ENCODE data around the gene TSPAN9. TPM values are rescaled to one million over a fixed set of nuclear protein-coding genes. Genes with fewer than 3 reads are reported as not detected.

TSPAN9 gene
- total and polyA plus RNA-seq, 4 donors: 17.4 to 62.9 (median 34.2) TPM

DNA sequence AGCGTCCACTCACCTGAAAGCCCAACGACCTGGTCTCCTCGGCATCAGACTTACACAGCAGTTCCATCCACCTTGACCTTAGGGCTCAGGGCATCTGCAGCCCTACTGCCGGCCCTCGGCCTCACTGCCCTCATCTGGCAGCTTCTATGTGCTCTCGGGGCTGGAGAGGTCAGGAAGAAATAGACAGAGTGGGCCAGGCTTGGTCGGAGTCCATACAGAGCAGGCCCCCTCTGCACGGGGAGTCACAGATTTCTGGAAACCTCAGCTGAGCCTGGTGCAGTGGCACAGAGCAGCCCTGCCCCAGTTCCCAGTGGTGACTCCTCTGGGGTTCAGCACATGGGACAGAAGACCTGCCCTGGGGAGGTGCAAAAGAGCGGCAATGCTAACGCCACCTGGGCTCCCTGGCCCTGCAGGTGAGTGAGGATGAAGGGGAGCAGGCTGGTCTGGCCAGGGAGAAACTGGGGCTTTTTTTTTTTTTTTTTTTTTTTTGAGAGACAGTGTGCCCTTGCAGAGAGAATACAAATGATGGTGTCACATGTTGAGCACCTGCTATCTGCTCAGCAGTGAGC is 223.7 kb downstream of the TSPAN9 start (continued):
- TF ChIP-seq, protein P1, sequence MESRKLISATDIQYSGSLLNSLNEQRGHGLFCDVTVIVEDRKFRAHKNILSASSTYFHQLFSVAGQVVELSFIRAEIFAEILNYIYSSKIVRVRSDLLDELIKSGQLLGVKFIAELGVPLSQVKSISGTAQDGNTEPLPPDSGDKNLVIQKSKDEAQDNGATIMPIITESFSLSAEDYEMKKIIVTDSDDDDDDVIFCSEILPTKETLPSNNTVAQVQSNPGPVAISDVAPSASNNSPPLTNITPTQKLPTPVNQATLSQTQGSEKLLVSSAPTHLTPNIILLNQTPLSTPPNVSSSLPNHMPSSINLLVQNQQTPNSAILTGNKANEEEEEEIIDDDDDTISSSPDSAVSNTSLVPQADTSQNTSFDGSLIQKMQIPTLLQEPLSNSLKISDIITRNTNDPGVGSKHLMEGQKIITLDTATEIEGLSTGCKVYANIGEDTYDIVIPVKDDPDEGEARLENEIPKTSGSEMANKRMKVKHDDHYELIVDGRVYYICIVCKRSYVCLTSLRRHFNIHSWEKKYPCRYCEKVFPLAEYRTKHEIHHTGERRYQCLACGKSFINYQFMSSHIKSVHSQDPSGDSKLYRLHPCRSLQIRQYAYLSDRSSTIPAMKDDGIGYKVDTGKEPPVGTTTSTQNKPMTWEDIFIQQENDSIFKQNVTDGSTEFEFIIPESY (IDR thresholded peaks at IDR 0.05): no peak
- TF ChIP-seq, protein P2, sequence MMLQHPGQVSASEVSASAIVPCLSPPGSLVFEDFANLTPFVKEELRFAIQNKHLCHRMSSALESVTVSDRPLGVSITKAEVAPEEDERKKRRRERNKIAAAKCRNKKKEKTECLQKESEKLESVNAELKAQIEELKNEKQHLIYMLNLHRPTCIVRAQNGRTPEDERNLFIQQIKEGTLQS (IDR thresholded peaks at IDR 0.05): no peak

DNA sequence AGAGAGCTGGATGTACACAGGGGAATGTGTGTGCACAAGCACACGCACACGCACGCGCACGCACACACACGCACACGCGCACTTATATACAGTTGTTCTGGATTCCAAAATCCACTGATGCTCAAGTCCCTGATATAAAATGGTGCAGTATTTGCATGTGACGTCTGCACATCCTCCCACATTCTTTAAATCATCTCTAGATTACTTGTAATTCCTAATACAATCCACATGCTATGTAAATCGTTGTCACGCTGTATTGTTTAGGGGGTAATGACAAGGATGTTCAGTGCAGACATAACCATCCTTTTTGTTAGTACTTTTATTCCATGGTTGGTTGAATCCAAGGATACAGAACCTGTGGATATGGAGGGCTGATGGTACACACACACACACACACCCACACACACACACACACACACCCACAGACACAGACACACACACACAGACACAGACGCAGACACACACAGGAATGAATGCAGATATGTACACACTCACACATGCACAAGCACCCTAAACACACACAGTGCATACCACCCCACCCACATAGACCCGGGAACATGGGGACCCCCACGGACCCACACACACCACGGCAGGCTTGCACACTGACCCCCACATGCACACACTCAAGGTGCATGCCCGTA is 225.3 kb downstream of the TSPAN9 start:
- Histone ChIP-seq H3K27ac (ENCODE audit: low read depth in 1 of 2, low read length in 2 of 2) (no peak overlapping the region), H3K4me3 (ENCODE audit: low read depth in 1 of 3, low read length in 3 of 3) (no peak overlapping the region), H3K27me3 (ENCODE audit: control insufficient read depth in 4 of 4, insufficient read depth in 4 of 4, low read length in 3 of 4) (no peaks in the 10 kb centered on the region), H3K9me3 (ENCODE audit: control insufficient read depth in 4 of 4, low read length in 3 of 4) (no peaks in the 10 kb centered on the region), H3K36me3 (ENCODE audit: control insufficient read depth in 4 of 4, insufficient read depth in 3 of 4, low read depth in 1 of 4, low read length in 3 of 4) (no peaks in the 10 kb centered on the region), H3K9ac (ENCODE audit: low read depth in 1 of 2, low read length in 2 of 2) (no peak overlapping the region), H3K4me1 (ENCODE audit: control insufficient read depth in 4 of 4, insufficient read depth in 4 of 4, low read length in 3 of 4) (peaks cover 0 to 9% (median 5%) of the 10 kb centered on the region in 4 donors)
- TF ChIP-seq SP1 (IDR thresholded peaks at IDR 0.05) (no peak), RAD21 (IDR thresholded peaks at IDR 0.05) (no peak), NR2F2 (IDR thresholded peaks at IDR 0.05) (no peak), GABPA (IDR thresholded peaks at IDR 0.05 in 1 of 2, conservative IDR thresholded peaks at IDR 0.05 in 1 of 2) (no peak), FOXA1 (IDR thresholded peaks at IDR 0.05) (no peak), EGR1 (IDR thresholded peaks at IDR 0.05; ENCODE audit: low read depth in 2 of 2) (no peak), TAF1 (conservative IDR thresholded peaks at IDR 0.05) (no peak), RXRA (IDR thresholded peaks at IDR 0.05) (no peak)
- TF ChIP-seq, protein P2 (IDR thresholded peaks at IDR 0.05): no peak
- TF ChIP-seq, protein P3, sequence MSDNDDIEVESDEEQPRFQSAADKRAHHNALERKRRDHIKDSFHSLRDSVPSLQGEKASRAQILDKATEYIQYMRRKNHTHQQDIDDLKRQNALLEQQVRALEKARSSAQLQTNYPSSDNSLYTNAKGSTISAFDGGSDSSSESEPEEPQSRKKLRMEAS (IDR thresholded peaks at IDR 0.05): no peak
- TF ChIP-seq, protein P4, sequence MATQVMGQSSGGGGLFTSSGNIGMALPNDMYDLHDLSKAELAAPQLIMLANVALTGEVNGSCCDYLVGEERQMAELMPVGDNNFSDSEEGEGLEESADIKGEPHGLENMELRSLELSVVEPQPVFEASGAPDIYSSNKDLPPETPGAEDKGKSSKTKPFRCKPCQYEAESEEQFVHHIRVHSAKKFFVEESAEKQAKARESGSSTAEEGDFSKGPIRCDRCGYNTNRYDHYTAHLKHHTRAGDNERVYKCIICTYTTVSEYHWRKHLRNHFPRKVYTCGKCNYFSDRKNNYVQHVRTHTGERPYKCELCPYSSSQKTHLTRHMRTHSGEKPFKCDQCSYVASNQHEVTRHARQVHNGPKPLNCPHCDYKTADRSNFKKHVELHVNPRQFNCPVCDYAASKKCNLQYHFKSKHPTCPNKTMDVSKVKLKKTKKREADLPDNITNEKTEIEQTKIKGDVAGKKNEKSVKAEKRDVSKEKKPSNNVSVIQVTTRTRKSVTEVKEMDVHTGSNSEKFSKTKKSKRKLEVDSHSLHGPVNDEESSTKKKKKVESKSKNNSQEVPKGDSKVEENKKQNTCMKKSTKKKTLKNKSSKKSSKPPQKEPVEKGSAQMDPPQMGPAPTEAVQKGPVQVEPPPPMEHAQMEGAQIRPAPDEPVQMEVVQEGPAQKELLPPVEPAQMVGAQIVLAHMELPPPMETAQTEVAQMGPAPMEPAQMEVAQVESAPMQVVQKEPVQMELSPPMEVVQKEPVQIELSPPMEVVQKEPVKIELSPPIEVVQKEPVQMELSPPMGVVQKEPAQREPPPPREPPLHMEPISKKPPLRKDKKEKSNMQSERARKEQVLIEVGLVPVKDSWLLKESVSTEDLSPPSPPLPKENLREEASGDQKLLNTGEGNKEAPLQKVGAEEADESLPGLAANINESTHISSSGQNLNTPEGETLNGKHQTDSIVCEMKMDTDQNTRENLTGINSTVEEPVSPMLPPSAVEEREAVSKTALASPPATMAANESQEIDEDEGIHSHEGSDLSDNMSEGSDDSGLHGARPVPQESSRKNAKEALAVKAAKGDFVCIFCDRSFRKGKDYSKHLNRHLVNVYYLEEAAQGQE (IDR thresholded peaks at IDR 0.05): no peak
- TF ChIP-seq, protein P1 (IDR thresholded peaks at IDR 0.05): no peak
- WGBS: 86% methylated on average over 16 of the region's 16 CpGs
- DNase-seq (ENCODE audit: low spot score): no peak

Measured in liver (tissue), 9 donors.